GM12878 (cell line): ENCODE results near the gene TMTC3. TPM values are rescaled to one million over a fixed set of nuclear protein-coding genes. Genes with fewer than 3 reads are reported as not detected.

Source experiments
- ATAC-seq: fragments of 200-7000 bp; cut with Tn5 transposase; 3 replicates; pipeline ENCODE4 v1.9.1; 2020; ENCODE audit warnings: mild to moderate bottlenecking, moderate library complexity
- BruUV-seq: library from RNA; stranded (reverse); fragments of 400-500 nt; replicated peaks from 2 replicates; lab custom pipeline; 2021; lab: Mats Ljungman, UMichigan
- CTCF ChIA-PET: fragments of 300-600 bp; sonication (Branson Sonifier 250); formaldehyde crosslinking; extraction: SDS; loops from one replicate; lab custom pipeline; 2021; ENCODE audit warnings: inconsistent platforms; lab: Yijun Ruan, JAX
- POLR2A ChIA-PET: fragments of 350-600 bp; formaldehyde crosslinking; extraction: SDS; loops from one replicate; lab custom pipeline; 2021; ENCODE audit warnings: inconsistent platforms; lab: Charles Lee
- RAD21 ChIA-PET: fragments of 300-600 bp; sonication (Branson Sonifier 250); formaldehyde crosslinking; loops from one replicate; lab custom pipeline; 2023; ENCODE audit warnings: antibody characterized with exemption; ENCODE audit not compliant: unreplicated experiment; lab: Charles Lee
- SMC1A ChIA-PET: fragments of 300-600 bp; sonication (Branson Sonifier 250); formaldehyde crosslinking; loops from one replicate; lab custom pipeline; 2023; ENCODE audit not compliant: unreplicated experiment, uncharacterized antibody; lab: Charles Lee
- DNase-seq: peaks from one replicate; pipeline ENCODE4 v3.0.0-alpha.2; 2011; ENCODE audit warnings: low read depth, low spot score
- FAIRE-seq: peaks from 3 replicates; lab custom pipeline; 2011; peaks lifted over from hg19 to GRCh38; lab: Jason Lieb, UNC
- H2AFZ ChIP-seq: 2 replicates; pipeline ENCODE4 v1.6.0; 2011; ENCODE audit warnings: low read depth, low read length, control low read depth; ENCODE audit not compliant: control insufficient read depth
- H3K27ac ChIP-seq: 2 replicates; pipeline ENCODE4 v1.5.1; 2011; ENCODE audit warnings: control low read depth; ENCODE audit not compliant: control insufficient read depth, insufficient read depth
- H3K27me3 ChIP-seq, 2 experiments: replicated peaks in 1 of 2; 2 replicates each; pipeline versions ENCODE4 v1.6.0 to v1.6.1; 2011; ENCODE audit warnings: low read length in 1 of 2; ENCODE audit not compliant: control insufficient read depth in 2 of 2, insufficient read depth in 2 of 2
- H3K36me3 ChIP-seq, 2 experiments: 2 replicates each; pipeline ENCODE4 v1.5.1; 2011; ENCODE audit warnings: low read length in 1 of 2; ENCODE audit not compliant: control insufficient read depth in 2 of 2, insufficient read depth in 2 of 2
- H3K4me1 ChIP-seq: 2 replicates; pipeline ENCODE4 v1.6.1; 2011; ENCODE audit warnings: mild to moderate bottlenecking, low read length, moderate library complexity, mixed read lengths; ENCODE audit not compliant: control insufficient read depth, insufficient read depth
- H3K4me2 ChIP-seq: 2 replicates; pipeline ENCODE4 v1.6.0; 2011; ENCODE audit warnings: control low read depth; ENCODE audit not compliant: control insufficient read depth, insufficient read depth
- H3K4me3 ChIP-seq: fragments of 200-600 bp; sonication (generic); 2 replicates; pipeline ENCODE4 v1.5.1; 2016
- H3K79me2 ChIP-seq: 2 replicates; pipeline ENCODE4 v1.6.0; 2011; ENCODE audit warnings: low read length; ENCODE audit not compliant: control insufficient read depth, insufficient read depth
- H3K9ac ChIP-seq: 2 replicates; pipeline ENCODE4 v1.8.0; 2011; ENCODE audit warnings: low read length, control low read depth, mixed read lengths; ENCODE audit not compliant: control insufficient read depth, insufficient read depth
- H3K9me3 ChIP-seq: replicated peaks from 3 replicates; pipeline ENCODE4 v1.5.1; 2011; ENCODE audit warnings: mild to moderate bottlenecking, low read length; ENCODE audit not compliant: control insufficient read depth, insufficient read depth
- H4K20me1 ChIP-seq: 2 replicates; pipeline ENCODE4 v1.6.0; 2011; ENCODE audit not compliant: control insufficient read depth, insufficient read depth
- BRCA1 ChIP-seq: IDR thresholded peaks from 2 replicates; pipeline ENCODE4 v1.6.1; 2011; ENCODE audit warnings: low read depth, low read length, improper control_type of control experiment
- CREM ChIP-seq: IDR thresholded peaks from 2 replicates; pipeline ENCODE4 v1.6.1; 2014; ENCODE audit warnings: antibody characterized with exemption, low read depth
- ETV6 ChIP-seq, 2 experiments: fragments of 450-650 bp in 1 of 2; IDR thresholded peaks in 1 of 2; conservative IDR thresholded peaks in 1 of 2; 2 replicates each; pipeline ENCODE4 v1.6.1; 2014; ENCODE audit warnings: antibody characterized with exemption in 1 of 2, borderline replicate concordance in 1 of 2, low read depth in 1 of 2, mild to moderate bottlenecking in 1 of 2, moderate library complexity in 1 of 2
- EZH2 ChIP-seq: IDR thresholded peaks from 2 replicates; pipeline ENCODE4 v1.6.1; 2012; ENCODE audit warnings: low read depth, mild to moderate bottlenecking, control low read depth, inconsistent platforms, low read length, borderline replicate concordance; ENCODE audit not compliant: control insufficient read depth
- FOXM1 ChIP-seq: IDR thresholded peaks from 2 replicates; pipeline ENCODE4 v1.6.1; 2012; ENCODE audit warnings: low read depth, mild to moderate bottlenecking, inconsistent platforms, low read length, moderate library complexity
- HCFC1 ChIP-seq: fragments of 150-350 bp; IDR thresholded peaks from 2 replicates; pipeline ENCODE4 v1.6.1; 2014; ENCODE audit warnings: low read length
- HDAC2 ChIP-seq: fragments of 200-600 bp; sonication (generic); IDR thresholded peaks from 2 replicates; pipeline ENCODE4 v1.6.1; 2017
- IKZF2 ChIP-seq, 2 experiments: fragments of 450-650 bp; IDR thresholded peaks; 2 replicates each; pipeline ENCODE4 v1.6.1; 2017; ENCODE audit warnings: mild to moderate bottlenecking in 2 of 2, moderate library complexity in 2 of 2
- KDM1A ChIP-seq: fragments of 200-600 bp; sonication (generic); IDR thresholded peaks from 2 replicates; pipeline ENCODE4 v1.6.1; 2016; ENCODE audit warnings: borderline replicate concordance
- MEF2B ChIP-seq: fragments of 450-650 bp; IDR thresholded peaks from 2 replicates; pipeline ENCODE4 v1.6.1; 2018; ENCODE audit warnings: mild to moderate bottlenecking, moderate library complexity; ENCODE audit not compliant: partially characterized antibody, poor library complexity, severe bottlenecking
- NFYA ChIP-seq: IDR thresholded peaks from 2 replicates; pipeline ENCODE4 v1.6.1; 2011; ENCODE audit warnings: low read depth, mild to moderate bottlenecking, low read length, improper control_type of control experiment, borderline replicate concordance
- NR2C2 ChIP-seq: IDR thresholded peaks from 2 replicates; pipeline ENCODE4 v1.6.1; 2011; ENCODE audit warnings: borderline replicate concordance, low read depth; ENCODE audit not compliant: control insufficient read depth, insufficient read length
- POLR2AphosphoS2 ChIP-seq: IDR thresholded peaks from 2 replicates; pipeline ENCODE4 v1.6.1; 2011; ENCODE audit warnings: low read depth, mild to moderate bottlenecking, low read length, improper control_type of control experiment, moderate library complexity
- RUNX3 ChIP-seq: IDR thresholded peaks from 2 replicates; pipeline ENCODE4 v1.6.1; 2012; ENCODE audit warnings: low read length, inconsistent platforms
- SMARCA5 ChIP-seq: fragments of 450-650 bp; IDR thresholded peaks from 2 replicates; pipeline ENCODE4 v1.6.1; 2017; ENCODE audit warnings: mild to moderate bottlenecking
- TCF12 ChIP-seq: IDR thresholded peaks from 2 replicates; pipeline ENCODE4 v1.6.1; 2011; ENCODE audit warnings: low read depth, mild to moderate bottlenecking, low read length
- WRNIP1 ChIP-seq: IDR thresholded peaks from 2 replicates; pipeline ENCODE4 v1.6.1; 2011; ENCODE audit warnings: low read depth, low read length, improper control_type of control experiment, borderline replicate concordance
- YBX1 ChIP-seq: fragments of 450-650 bp; IDR thresholded peaks from 2 replicates; pipeline ENCODE4 v1.6.1; 2016; ENCODE audit warnings: antibody characterized with exemption
- WGBS: methylation state at CpG from one replicate; pipeline ENCODE4 v1.1.6; 2016; ENCODE audit warnings: low lambda C conversion rate; ENCODE audit not compliant: insufficient replicate concordance, insufficient coverage; ENCODE audit errors: missing lambda C conversion rate; 5-methylcytosine and 5-hydroxymethylcytosine counted together
- in situ Hi-C: fragments of 300-500 bp; cut with MboI; formaldehyde crosslinking; loops from 9 replicates; pipeline ENCODE4 v1.14.3; 2018; ENCODE audit warnings: mixed read lengths
- intact Hi-C: fragments of 100-400 bp; cut with micrococcal nuclease; formaldehyde crosslinking; loops from one replicate; pipeline ENCODE4 v1.14.2; 2022; ENCODE audit not compliant: unreplicated experiment
- polyA plus RNA-seq, 11 experiments: library from polyadenylated mRNA; depleted of rRNA in 4 of 11; unstranded in 6 of 11; stranded (reverse) in 5 of 11; fragments of >200 nt; fragmentation: Nextera tagmentation in 4 of 11; fragmentation: Illumina TruSeq in 1 of 11; extraction: Ambion mirVana in 4 of 11; extraction: Trizol in 1 of 11; gene quantifications; 1 replicate in 1 of 11; 2 replicates in 10 of 11; pipeline versions ENCODE4 v1.2.1 to v1.2.3, GENCODE V29; 2011 to 2016; ENCODE audit warnings: inconsistent platforms in 2 of 11, missing spikeins in 2 of 11, low read depth in 1 of 11
- total RNA-seq, 4 experiments: library from RNA; depleted of rRNA in 3 of 4; stranded (reverse); fragments of >200 nt in 3 of 4; fragmentation: Illumina TruSeq in 1 of 4; extraction: Trizol in 1 of 4; gene quantifications; 2 replicates each; pipeline versions ENCODE4 v1.2.1 to v1.2.3, GENCODE V29; 2013 to 2021
- TF ChIP-seq, protein P1 (sequence below): IDR thresholded peaks from 2 replicates; pipeline ENCODE4 v1.6.1; 2012; ENCODE audit warnings: low read depth, low read length, improper control_type of control experiment
- TF ChIP-seq, protein P2 (sequence below): IDR thresholded peaks from 2 replicates; pipeline ENCODE4 v1.6.1; 2012; ENCODE audit warnings: low read depth, low read length, improper control_type of control experiment

Gene TMTC3
- total and polyA plus RNA-seq, 10 of the 15 experiments (the other 5 are each of a cell fraction or from before 2014, with no cell fraction given), result 1.4 to 5.7 (median 3.5) TPM

DNA sequence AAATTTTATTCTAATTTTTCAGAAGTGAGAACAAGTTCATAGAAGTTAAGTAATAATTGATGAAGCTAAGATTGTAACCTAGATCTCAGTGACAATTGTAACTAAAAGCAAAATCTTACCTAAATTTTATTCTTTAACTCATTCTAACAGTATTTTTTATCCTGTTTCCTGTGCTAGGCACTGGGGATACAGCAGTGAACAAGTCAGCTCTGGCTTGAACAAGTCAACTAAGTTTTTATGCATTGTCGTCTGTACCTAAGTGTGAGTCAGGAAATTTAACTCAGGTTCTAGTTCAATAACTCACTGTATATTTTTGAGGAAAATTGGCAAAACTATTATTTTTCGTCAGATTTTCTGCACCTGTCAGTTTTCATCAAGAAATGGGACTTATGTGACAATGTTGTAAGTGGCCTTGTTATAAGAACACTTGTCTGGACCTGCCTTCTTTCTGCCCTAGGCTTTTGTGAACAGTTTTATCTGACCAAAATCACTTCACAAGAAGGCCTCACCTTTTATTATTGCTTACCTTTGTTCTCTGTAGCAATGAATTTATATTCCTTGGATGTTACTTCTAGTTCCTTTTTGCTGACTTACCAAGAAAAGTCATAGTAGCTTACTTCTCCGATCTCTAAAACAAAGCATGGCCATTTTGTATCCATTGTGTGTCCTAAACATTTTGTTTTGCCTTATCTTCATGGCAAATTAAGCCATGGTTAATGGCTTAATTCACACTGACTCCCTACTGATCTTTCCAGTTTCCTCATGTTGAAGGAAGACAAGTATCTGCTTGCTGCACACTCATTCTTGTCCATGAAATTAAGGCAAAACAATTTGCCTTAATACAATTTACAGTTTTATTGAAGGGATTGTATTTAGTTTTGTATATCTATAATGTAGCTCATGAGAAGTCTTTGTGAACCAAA lies 2.7 kb downstream of the TMTC3 start:
- ChIA-PET SMC1A (interaction anchor here (0.7 to 2.8 kb wide), 8 partner anchors 8 to 1385 kb away, joined by 3 to 15 read pairs (median 4); no protein-coding TSS in a partner anchor), POLR2A (interaction anchor here (1.2 to 2.8 kb wide), 3 partner anchors 8 to 155 kb away, joined by 4 to 7 read pairs (median 5); no protein-coding TSS in a partner anchor), CTCF (interaction anchor here (1.6 to 3.1 kb wide), 2 partner anchors 10 to 246 kb away, joined by 6 to 14 read pairs; no protein-coding TSS in a partner anchor), RAD21 (interaction anchor here (1.4 to 2.6 kb wide), 3 partner anchors 10 to 289 kb away, joined by 3 to 10 read pairs (median 3); no protein-coding TSS in a partner anchor)
- Histone ChIP-seq H3K4me2 (no peak overlapping the region), H3K79me2 (peaks cover 8% of the 10 kb centered on the region), H3K36me3 (no peaks in the 10 kb centered on the region), H3K9me3 (no peaks in the 10 kb centered on the region), H3K27me3 (no peaks in the 10 kb centered on the region), H4K20me1 (no peaks in the 10 kb centered on the region), H3K27ac (no peak overlapping the region), H2AFZ (no peak overlapping the region), H3K4me3 (no peak overlapping the region), H3K4me1 (no peaks in the 10 kb centered on the region), H3K9ac (no peak overlapping the region)
- ATAC-seq (no peak), FAIRE-seq (no peak), DNase-seq (no peak)
- in situ Hi-C loops, result loop anchor here (25.0 kb wide), 1 partner anchor 1367 kb away; the partner anchor contains the start of gene GALNT4
- no TSS peak for BruUV-seq
- intact Hi-C loops, result loop anchor here (5.0 to 10.0 kb wide), 3 partner anchors 152 to 1380 kb away; partner anchors contain the start of genes GALNT4 and POC1B
- TF ChIP-seq FOXM1, result no peak
- no peak for TF ChIP-seq YBX1
- TF ChIP-seq NR2C2, result no peak
- TF ChIP-seq TCF12, result no peak
- no peak for TF ChIP-seq CREM
- TF ChIP-seq WRNIP1, result no peak
- TF ChIP-seq RUNX3, result no peak
- no peak for TF ChIP-seq BRCA1
- TF ChIP-seq POLR2AphosphoS2, result no peak
- no peak for TF ChIP-seq HCFC1
- TF ChIP-seq MEF2B, result no peak
- TF ChIP-seq IKZF2 (IDR thresholded peaks at IDR 0.05), result no peak
- TF ChIP-seq SMARCA5, result no peak
- TF ChIP-seq EZH2, result no peak
- TF ChIP-seq, protein P1, sequence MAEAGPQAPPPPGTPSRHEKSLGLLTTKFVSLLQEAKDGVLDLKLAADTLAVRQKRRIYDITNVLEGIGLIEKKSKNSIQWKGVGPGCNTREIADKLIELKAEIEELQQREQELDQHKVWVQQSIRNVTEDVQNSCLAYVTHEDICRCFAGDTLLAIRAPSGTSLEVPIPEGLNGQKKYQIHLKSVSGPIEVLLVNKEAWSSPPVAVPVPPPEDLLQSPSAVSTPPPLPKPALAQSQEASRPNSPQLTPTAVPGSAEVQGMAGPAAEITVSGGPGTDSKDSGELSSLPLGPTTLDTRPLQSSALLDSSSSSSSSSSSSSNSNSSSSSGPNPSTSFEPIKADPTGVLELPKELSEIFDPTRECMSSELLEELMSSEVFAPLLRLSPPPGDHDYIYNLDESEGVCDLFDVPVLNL, result no peak
- no peak for TF ChIP-seq KDM1A
- TF ChIP-seq ETV6 (conservative IDR thresholded peaks at IDR 0.05 in 1 of 2, IDR thresholded peaks at IDR 0.05 in 1 of 2; ENCODE audit: borderline replicate concordance in 1 of 2, low read depth in 1 of 2), result no peak
- TF ChIP-seq NFYA, result no peak
- TF ChIP-seq, protein P2, sequence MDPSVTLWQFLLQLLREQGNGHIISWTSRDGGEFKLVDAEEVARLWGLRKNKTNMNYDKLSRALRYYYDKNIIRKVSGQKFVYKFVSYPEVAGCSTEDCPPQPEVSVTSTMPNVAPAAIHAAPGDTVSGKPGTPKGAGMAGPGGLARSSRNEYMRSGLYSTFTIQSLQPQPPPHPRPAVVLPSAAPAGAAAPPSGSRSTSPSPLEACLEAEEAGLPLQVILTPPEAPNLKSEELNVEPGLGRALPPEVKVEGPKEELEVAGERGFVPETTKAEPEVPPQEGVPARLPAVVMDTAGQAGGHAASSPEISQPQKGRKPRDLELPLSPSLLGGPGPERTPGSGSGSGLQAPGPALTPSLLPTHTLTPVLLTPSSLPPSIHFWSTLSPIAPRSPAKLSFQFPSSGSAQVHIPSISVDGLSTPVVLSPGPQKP, result no peak
- TF ChIP-seq HDAC2, result no peak
- 98% methylated on average over 3 of the region's 3 CpGs for WGBS
